Breast epithelium (tissue), 3 donors: ENCODE data around the gene MPP1.

Experiments used
- CTCF ChIP-seq, 3 donors: fragments of 450-650 bp; IDR thresholded peaks; one replicate each; pipeline ENCODE4 v1.5.1; 2016 to 2017; ENCODE audit warnings: antibody characterized with exemption in 3 of 3, mild to moderate bottlenecking in 3 of 3, moderate library complexity in 3 of 3
- POLR2A ChIP-seq: fragments of 450-650 bp; IDR thresholded peaks from one replicate; pipeline ENCODE4 v1.6.1; 2016; ENCODE audit warnings: antibody characterized with exemption, mild to moderate bottlenecking, moderate library complexity
- POLR2AphosphoS5 ChIP-seq, 3 donors: sonication (generic); formaldehyde crosslinking; IDR thresholded peaks; one replicate each; pipeline ENCODE4 v1.6.1; 2017; ENCODE audit warnings: antibody characterized with exemption in 3 of 3

GRCh38 chrX:154751669-154752271 is 53.5 kb downstream of the MPP1 start:
- TF ChIP-seq POLR2A (no peak), POLR2AphosphoS5 (IDR thresholded peaks at IDR 0.05) (no peak), CTCF (IDR thresholded peaks at IDR 0.05) (no peak)
